Trophoblast cell (in vitro differentiated cells and primary cell): ENCODE measurements around the gene CNPY1.

Experiments used
- DNase-seq, 2 donors: peaks; one replicate each; pipeline ENCODE4 v3.0.0-alpha.2; 2016
- H2AFZ ChIP-seq: 2 replicates; pipeline ENCODE4 v1.6.1; 2013; ENCODE audit warnings: low read length, moderate library complexity, mild to moderate bottlenecking; ENCODE audit not compliant: insufficient read depth, poor library complexity
- H2AK5ac ChIP-seq: 2 replicates; pipeline ENCODE4 v1.6.1; 2013; ENCODE audit warnings: mild to moderate bottlenecking, low read length
- H2BK120ac ChIP-seq: 2 replicates; pipeline ENCODE4 v1.6.1; 2013; ENCODE audit warnings: low read length, mild to moderate bottlenecking, moderate library complexity; ENCODE audit not compliant: insufficient read depth, poor library complexity
- H2BK12ac ChIP-seq: 2 replicates; pipeline ENCODE4 v1.6.1; 2013; ENCODE audit warnings: mild to moderate bottlenecking, low read length, moderate library complexity
- H2BK5ac ChIP-seq: 2 replicates; pipeline ENCODE4 v1.6.1; 2013; ENCODE audit warnings: low read length, low read depth, moderate library complexity, mild to moderate bottlenecking; ENCODE audit not compliant: poor library complexity
- H3K14ac ChIP-seq: 2 replicates; pipeline ENCODE4 v1.6.1; 2013; ENCODE audit warnings: mild to moderate bottlenecking, low read length
- H3K18ac ChIP-seq: 2 replicates; pipeline ENCODE4 v1.6.1; 2013; ENCODE audit warnings: mild to moderate bottlenecking, low read length
- H3K23ac ChIP-seq: 2 replicates; pipeline ENCODE4 v1.6.1; 2013; ENCODE audit warnings: low read length
- H3K27ac ChIP-seq: 2 replicates; pipeline ENCODE4 v1.5.1; 2013; ENCODE audit warnings: low read depth, mild to moderate bottlenecking, inconsistent platforms, low read length, moderate library complexity
- H3K27me3 ChIP-seq: 2 replicates; pipeline ENCODE4 v1.6.1; 2013; ENCODE audit warnings: inconsistent platforms, mild to moderate bottlenecking, low read length, moderate library complexity; ENCODE audit not compliant: insufficient read depth
- H3K36me3 ChIP-seq, 2 experiments: 1 replicate in 1 of 2; 2 replicates in 1 of 2; pipeline ENCODE4 v1.6.1; 2013; ENCODE audit warnings: low read length in 2 of 2, mild to moderate bottlenecking in 2 of 2, moderate library complexity in 1 of 2; ENCODE audit not compliant: insufficient read depth in 2 of 2, control insufficient read depth in 1 of 2
- H3K4ac ChIP-seq: 2 replicates; pipeline ENCODE4 v1.6.1; 2013; ENCODE audit warnings: low read depth, mild to moderate bottlenecking, low read length, moderate library complexity
- H3K4me1 ChIP-seq, 2 experiments: 1 replicate in 1 of 2; 2 replicates in 1 of 2; pipeline ENCODE4 v1.6.1; 2013; ENCODE audit warnings: low read length in 2 of 2, mild to moderate bottlenecking in 2 of 2, moderate library complexity in 1 of 2; ENCODE audit not compliant: insufficient read depth in 2 of 2, control insufficient read depth in 1 of 2
- H3K4me2 ChIP-seq: 2 replicates; pipeline ENCODE4 v1.6.1; 2013; ENCODE audit warnings: inconsistent platforms, mild to moderate bottlenecking, low read length, moderate library complexity
- H3K4me3 ChIP-seq: 2 replicates; pipeline ENCODE4 v1.5.1; 2013; ENCODE audit warnings: mild to moderate bottlenecking, low read depth, low read length, inconsistent platforms
- H3K79me1 ChIP-seq: one replicate; pipeline ENCODE4 v1.6.1; 2013; ENCODE audit warnings: low read length
- H3K79me2 ChIP-seq: 2 replicates; pipeline ENCODE4 v1.6.1; 2013; ENCODE audit warnings: low read length, mild to moderate bottlenecking; ENCODE audit not compliant: control insufficient read depth, insufficient read depth, poor library complexity
- H3K9ac ChIP-seq: 2 replicates; pipeline ENCODE4 v1.6.1; 2013; ENCODE audit warnings: mild to moderate bottlenecking, low read length
- H3K9me3 ChIP-seq: 2 replicates; pipeline ENCODE4 v1.6.1; 2013; ENCODE audit warnings: low read depth, mild to moderate bottlenecking, control low read depth, inconsistent platforms, low read length; ENCODE audit not compliant: insufficient read depth
- H4K12ac ChIP-seq: 2 replicates; pipeline ENCODE4 v1.6.1; 2013; ENCODE audit warnings: low read depth, mild to moderate bottlenecking, low read length, moderate library complexity
- H4K8ac ChIP-seq: 2 replicates; pipeline ENCODE4 v1.6.1; 2013; ENCODE audit warnings: low read depth, mild to moderate bottlenecking, low read length, moderate library complexity
- H4K91ac ChIP-seq: one replicate; pipeline ENCODE4 v1.6.1; 2013; ENCODE audit warnings: low read depth, mild to moderate bottlenecking, low read length, moderate library complexity
- WGBS: extraction: QIAGEN DNeasy Blood & Tissue Kit; methylation state at CpG from one replicate; pipeline ENCODE4 v1.1.7; 2013; ENCODE audit warnings: missing lambda C conversion rate; ENCODE audit not compliant: insufficient read length, insufficient coverage; ENCODE audit errors: extremely low coverage; 5-methylcytosine and 5-hydroxymethylcytosine counted together

Gene CNPY1

GRCh38 chr7:155515318-155515717, 31.0 kb downstream of the CNPY1 start:
- no peak for DNase-seq
- no peaks in the 10 kb centered on the region for H3K79me2 ChIP-seq
- no peak overlapping the region for H3K4me2 ChIP-seq
- peaks cover 16% of the 10 kb centered on the region for H3K27me3 ChIP-seq
- no peak overlapping the region for H4K91ac ChIP-seq
- peaks cover 0 to under 1% of the 10 kb centered on the region in 2 experiments for H3K4me1 ChIP-seq
- H3K27ac ChIP-seq, result no peak overlapping the region
- no peak overlapping the region for H2BK12ac ChIP-seq
- no peak overlapping the region for H2BK5ac ChIP-seq
- H3K9ac ChIP-seq, result no peak overlapping the region
- H4K12ac ChIP-seq, result no peak overlapping the region
- no peaks in the 10 kb centered on the region for H3K36me3 ChIP-seq
- WGBS, result no CpG with 5 or more reads among the region's 11 CpGs
- H2AK5ac ChIP-seq, result no peak overlapping the region
- H3K18ac ChIP-seq, result no peak overlapping the region
- H3K23ac ChIP-seq, result no peak overlapping the region
- H3K79me1 ChIP-seq, result no peaks in the 10 kb centered on the region
- H3K9me3 ChIP-seq, result peaks cover 4% of the 10 kb centered on the region
- no peak overlapping the region for H3K14ac ChIP-seq
- H2BK120ac ChIP-seq, result no peak overlapping the region
- no peak overlapping the region for H3K4ac ChIP-seq
- H4K8ac ChIP-seq, result no peak overlapping the region
- H2AFZ ChIP-seq, result no peak overlapping the region
- no peak overlapping the region for H3K4me3 ChIP-seq

- peaks cover 26% of the 10 kb centered on the region for H3K27me3 ChIP-seq
- H3K79me2 ChIP-seq, result no peaks in the 10 kb centered on the region
- peaks cover 4% of the 10 kb centered on the region for H3K9me3 ChIP-seq
- H3K79me1 ChIP-seq, result no peaks in the 10 kb centered on the region
- DNase-seq, result no peak
- H3K23ac ChIP-seq, result no peak overlapping the region
- H3K4me1 ChIP-seq, result peaks cover 4 to 8% of the 10 kb centered on the region in 2 experiments
- no peak overlapping the region for H2AFZ ChIP-seq
- H3K4me3 ChIP-seq, result no peak overlapping the region
- no peak overlapping the region for H3K14ac ChIP-seq
- H3K36me3 ChIP-seq, result no peaks in the 10 kb centered on the region
- H3K9ac ChIP-seq, result no peak overlapping the region
- H3K18ac ChIP-seq, result no peak overlapping the region
- WGBS, result no CpG with 5 or more reads among the region's 8 CpGs
- H3K27ac ChIP-seq, result no peak overlapping the region
- H2BK120ac ChIP-seq, result no peak overlapping the region
- no peak overlapping the region for H3K4ac ChIP-seq
- H2BK5ac ChIP-seq, result no peak overlapping the region
- no peak overlapping the region for H2BK12ac ChIP-seq
- no peak overlapping the region for H4K91ac ChIP-seq
- H2AK5ac ChIP-seq, result no peak overlapping the region
- H4K8ac ChIP-seq, result no peak overlapping the region
- H3K4me2 ChIP-seq, result no peak overlapping the region
- no peak overlapping the region for H4K12ac ChIP-seq
Measured at GRCh38 chr7:155514296-155514695, 32.1 kb downstream of the CNPY1 start.

- Histone ChIP-seq H3K4me1 (peaks cover 5 to 8% of the 10 kb centered on the region in 2 experiments), H3K9ac (no peak overlapping the region), H3K36me3 (no peaks in the 10 kb centered on the region), H3K4ac (no peak overlapping the region), H2BK120ac (no peak overlapping the region), H4K12ac (no peak overlapping the region), H4K8ac (no peak overlapping the region), H2BK12ac (no peak overlapping the region), H3K4me2 (no peak overlapping the region), H4K91ac (no peak overlapping the region), H3K4me3 (no peak overlapping the region), H3K9me3 (peaks cover 4% of the 10 kb centered on the region), H2AK5ac (no peak overlapping the region), H3K23ac (no peak overlapping the region), H2AFZ (no peak overlapping the region), H3K79me1 (no peaks in the 10 kb centered on the region), H3K27ac (no peak overlapping the region), H2BK5ac (no peak overlapping the region), H3K18ac (no peak overlapping the region), H3K79me2 (no peaks in the 10 kb centered on the region), H3K14ac (no peak overlapping the region), H3K27me3 (peaks cover 30% of the 10 kb centered on the region)
- WGBS, result no CpG with 5 or more reads among the region's 13 CpGs
- no peak for DNase-seq
Measured at GRCh38 chr7:155513543-155514285, 32.6 kb downstream of the CNPY1 start.

GRCh38 chr7:155512246-155512887, 34.0 kb downstream of the CNPY1 start:
- no CpG with 5 or more reads among the region's 4 CpGs for WGBS
- Histone ChIP-seq H3K23ac (no peak overlapping the region), H2BK120ac (no peak overlapping the region), H3K79me1 (no peaks in the 10 kb centered on the region), H4K12ac (no peak overlapping the region), H3K4me2 (no peak overlapping the region), H4K8ac (no peak overlapping the region), H3K36me3 (no peaks in the 10 kb centered on the region), H3K27me3 (peaks cover 37% of the 10 kb centered on the region), H2AFZ (no peak overlapping the region), H3K4me1 (peaks cover 5 to 8% of the 10 kb centered on the region in 2 experiments), H3K27ac (no peak overlapping the region), H3K18ac (no peak overlapping the region), H2BK5ac (no peak overlapping the region), H3K9me3 (peaks cover 3% of the 10 kb centered on the region), H2AK5ac (no peak overlapping the region), H3K4me3 (no peak overlapping the region), H3K14ac (no peak overlapping the region), H4K91ac (no peak overlapping the region), H2BK12ac (no peak overlapping the region), H3K79me2 (no peaks in the 10 kb centered on the region), H3K4ac (no peak overlapping the region), H3K9ac (no peak overlapping the region)
- no peak for DNase-seq
